HG03575 (cell line): ENCODE results near the gene CYSLTR2.

ENCODE experiments used
- ATAC-seq: cut with Tn5 transposase; IDR thresholded peaks from one replicate; pipeline ENCODE4 v1.9.1; 2021; ENCODE audit not compliant: unreplicated experiment, insufficient number of reproducible peaks, low FRiP score; ENCODE audit errors: extremely low read depth

The CYSLTR2 gene, protein sequence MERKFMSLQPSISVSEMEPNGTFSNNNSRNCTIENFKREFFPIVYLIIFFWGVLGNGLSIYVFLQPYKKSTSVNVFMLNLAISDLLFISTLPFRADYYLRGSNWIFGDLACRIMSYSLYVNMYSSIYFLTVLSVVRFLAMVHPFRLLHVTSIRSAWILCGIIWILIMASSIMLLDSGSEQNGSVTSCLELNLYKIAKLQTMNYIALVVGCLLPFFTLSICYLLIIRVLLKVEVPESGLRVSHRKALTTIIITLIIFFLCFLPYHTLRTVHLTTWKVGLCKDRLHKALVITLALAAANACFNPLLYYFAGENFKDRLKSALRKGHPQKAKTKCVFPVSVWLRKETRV

DNA sequence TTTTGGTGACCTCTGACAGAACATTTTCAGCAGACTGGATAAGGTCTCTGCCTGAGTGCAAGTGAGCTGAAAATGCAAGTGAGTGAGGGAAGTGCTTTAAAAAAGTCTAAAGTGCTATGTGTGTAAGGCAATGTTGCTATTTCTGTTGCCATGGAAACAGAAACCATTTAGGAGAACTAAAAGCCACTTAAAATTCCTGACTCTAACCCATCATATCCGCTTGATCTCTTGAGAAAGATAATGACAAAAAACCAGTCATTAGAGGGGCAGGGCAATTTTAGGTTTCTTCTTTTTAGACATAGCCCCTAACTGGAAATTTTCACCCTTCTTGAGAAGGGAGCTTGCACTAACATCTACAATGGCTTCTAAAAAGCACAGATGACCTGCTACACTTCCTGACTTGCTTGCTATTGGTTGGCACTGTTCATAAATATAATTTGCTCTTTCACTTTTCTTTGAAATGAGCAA is at the start of gene CYSLTR2:
Gene CYSLTR2, plus strand, starts transcription at position 458 of the 468 bp plus-strand sequence. CDS start 52,889 bp downstream, outside the sequence.
- ATAC-seq: no peak

- ATAC-seq: no peak
Measured at GRCh38 chr13:48615049-48615448, 38.7 kb upstream of the CYSLTR2 start.

GRCh38 chr13:48618937-48619336 is 34.8 kb upstream of the CYSLTR2 start:
- no peak for ATAC-seq

- no peak for ATAC-seq
Measured at GRCh38 chr13:48621056-48621455, 32.7 kb upstream of the CYSLTR2 start.

GRCh38 chr13:48624016-48624415 is 29.7 kb upstream of the CYSLTR2 start:
- ATAC-seq: no peak

DNA sequence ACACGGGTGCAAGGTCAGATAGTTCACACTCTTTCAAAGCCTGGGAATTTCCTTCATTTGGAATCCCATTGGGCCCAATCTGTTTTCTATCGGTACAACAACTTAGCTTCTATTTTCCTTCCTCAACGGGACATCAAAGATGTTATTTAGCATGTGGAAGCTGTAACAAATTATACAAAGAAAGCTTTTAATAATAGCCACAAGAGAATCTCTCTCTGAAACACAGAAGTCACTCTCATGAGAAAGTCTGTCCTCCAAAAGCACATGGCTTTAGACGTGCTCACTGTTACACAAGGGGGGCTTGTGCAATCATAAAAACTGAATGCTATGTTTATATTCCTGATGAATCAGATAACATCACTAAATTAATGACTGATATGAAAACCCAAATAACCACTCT is 28.9 kb upstream of the CYSLTR2 start:
- ATAC-seq: no peak

- ATAC-seq: no peak
Measured at GRCh38 chr13:48625413-48626076, 28.2 kb upstream of the CYSLTR2 start.

DNA sequence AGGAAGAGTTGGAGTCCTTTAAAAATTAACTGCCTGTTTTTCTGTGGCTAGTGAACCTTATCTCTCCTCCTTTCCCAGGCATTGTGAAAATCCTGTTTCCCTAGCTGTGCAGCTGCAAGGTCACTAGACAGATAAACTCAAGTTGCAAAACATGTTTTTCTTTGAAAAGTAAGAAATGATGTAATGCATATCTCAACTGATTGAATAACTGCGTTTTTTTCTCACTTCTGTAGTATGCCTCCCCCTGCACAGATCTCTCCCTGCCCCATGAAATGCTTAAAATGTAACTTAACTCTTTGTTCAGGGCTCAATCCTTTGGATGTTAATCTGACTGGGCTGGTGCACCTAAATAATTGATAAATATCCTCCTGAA is 27.7 kb upstream of the CYSLTR2 start:
- no peak for ATAC-seq

DNA sequence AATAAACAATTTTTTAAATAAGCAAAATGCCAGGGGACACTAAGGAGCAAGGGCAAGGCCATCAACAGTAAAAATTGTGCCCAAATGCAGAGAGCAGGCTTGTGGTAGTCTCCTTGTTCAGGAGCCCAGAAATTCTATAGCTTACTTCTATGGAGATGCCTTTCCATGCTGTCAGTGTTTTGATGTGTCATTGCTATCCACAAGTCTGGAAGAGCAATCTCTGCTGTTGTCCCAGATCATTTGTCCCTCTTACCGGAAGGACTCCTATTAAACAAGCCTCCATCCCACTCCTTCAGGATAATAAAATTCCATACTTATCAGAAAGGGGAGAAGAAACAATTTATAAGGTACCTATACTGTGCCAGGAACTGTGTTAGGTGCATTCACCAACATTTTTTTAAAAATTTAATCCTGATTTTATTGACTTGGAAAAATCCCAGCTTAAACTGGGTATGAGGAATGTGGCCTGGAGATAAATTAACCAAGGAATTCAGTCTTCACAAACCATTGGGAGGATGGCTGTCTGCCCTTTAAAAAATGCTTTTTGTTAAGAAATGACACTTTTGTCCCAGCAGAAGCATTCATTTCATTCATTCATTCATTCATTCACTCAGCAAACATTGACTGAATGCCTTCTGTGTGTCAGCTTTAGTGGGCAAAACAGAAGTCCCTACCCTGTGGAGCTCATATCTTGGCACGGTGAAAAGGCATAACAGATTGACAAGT is 26.8 kb upstream of the CYSLTR2 start:
- ATAC-seq: no peak

- ATAC-seq: no peak
Measured at GRCh38 chr13:48629277-48629676, 24.5 kb upstream of the CYSLTR2 start.

DNA sequence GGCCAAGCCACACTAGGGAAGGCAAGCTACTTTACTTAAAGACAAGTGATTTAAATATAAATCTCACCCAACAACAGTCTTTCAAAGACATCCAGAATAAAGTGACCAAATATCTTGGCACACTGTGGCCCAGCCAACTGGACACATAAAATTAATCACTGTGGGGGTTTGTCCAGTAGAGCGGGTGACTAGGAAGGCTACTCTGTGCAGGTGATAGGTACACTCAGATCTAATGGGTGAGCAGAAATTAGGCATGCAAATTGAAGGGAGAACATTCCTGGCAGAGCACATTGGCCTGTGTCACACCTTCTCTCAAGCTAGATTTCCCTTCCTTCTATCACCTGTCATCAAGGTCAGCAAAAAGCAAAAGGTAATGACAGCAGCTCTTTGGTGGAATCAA is 23.4 kb upstream of the CYSLTR2 start:
- no peak for ATAC-seq

- ATAC-seq: no peak
Measured at GRCh38 chr13:48630773-48631172, 23.0 kb upstream of the CYSLTR2 start.

- no peak for ATAC-seq
Measured at GRCh38 chr13:48631441-48631840, 22.3 kb upstream of the CYSLTR2 start.

- no peak for ATAC-seq
Measured at GRCh38 chr13:48633700-48634099, 20.0 kb upstream of the CYSLTR2 start.

- no peak for ATAC-seq
Measured at GRCh38 chr13:48634636-48635035, 19.1 kb upstream of the CYSLTR2 start.

DNA sequence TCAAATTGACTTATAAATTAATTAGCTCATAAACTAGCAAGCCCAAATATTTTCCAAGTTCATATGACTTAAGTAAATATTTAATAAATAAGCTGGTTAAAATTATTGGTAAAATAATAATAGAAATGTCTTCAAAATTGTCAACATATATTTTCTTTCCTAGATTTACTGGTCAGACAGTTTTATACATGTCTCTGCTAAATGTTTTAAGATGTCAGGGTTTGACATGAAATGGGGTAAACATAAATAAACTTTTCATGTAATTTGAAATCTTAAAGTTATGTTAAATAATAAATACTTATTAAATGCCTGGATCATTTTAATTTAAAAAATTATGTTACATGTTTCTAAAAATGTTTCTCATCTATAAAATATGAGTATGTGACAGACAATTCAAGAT is 18.3 kb upstream of the CYSLTR2 start:
- no peak for ATAC-seq

DNA sequence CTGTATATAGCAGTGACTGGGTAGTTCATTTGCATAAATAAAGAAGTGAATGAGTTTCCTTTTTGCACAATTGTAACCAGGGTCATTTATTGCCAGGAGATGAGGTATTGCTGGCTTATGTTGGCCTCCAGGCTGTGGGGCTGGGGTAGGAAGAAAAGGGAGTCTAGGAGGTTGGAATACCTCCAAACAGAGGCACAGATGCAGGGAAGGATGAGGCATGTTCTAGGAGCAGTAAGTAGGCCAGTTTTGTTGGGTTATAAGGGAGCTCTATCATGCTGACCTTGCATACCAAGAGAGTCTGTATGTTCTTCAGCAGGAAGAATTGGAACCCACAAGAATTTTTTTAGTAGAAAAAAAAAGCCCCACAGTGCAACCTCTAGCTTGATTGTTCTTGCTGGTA is 17.2 kb upstream of the CYSLTR2 start:
- no peak for ATAC-seq

DNA sequence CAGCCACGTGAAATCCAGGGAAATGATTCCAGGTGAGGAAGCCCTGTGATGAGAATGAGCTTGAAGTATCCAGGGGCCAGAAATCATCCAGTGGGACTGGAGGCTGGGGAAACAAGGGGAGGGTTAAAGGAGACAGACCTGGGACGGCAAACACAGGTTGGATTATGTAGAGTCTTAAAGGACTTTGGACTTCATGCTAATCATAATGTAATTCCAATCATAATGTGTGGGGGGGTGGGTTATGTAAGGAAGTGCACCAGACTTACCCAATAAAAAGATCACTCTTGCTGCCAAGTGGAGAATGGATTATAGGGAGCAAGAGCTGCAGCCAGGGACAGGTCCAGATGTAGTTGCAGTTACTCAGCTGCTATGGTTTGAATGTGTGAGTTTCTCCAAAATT is 16.1 kb upstream of the CYSLTR2 start:
- ATAC-seq: no peak

DNA sequence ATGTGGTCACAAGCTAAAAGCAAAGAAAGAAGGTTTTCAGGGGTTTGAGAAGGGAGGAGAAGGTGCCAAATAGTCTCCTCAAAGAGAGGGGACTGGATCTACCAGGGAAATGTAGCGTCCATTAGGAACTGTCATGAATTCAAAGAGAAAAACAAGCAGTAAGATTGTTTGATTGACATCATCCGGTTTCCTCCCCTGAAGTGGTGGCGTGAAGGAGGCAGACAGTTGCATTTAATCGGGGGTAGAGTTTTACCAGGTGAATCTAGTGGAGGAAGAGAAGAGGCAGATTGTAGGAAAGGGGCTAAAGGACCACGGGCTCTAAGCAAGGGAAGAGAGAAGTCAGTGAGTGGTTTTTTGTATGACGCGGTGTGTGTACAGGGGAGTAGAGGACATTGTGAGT is 13.0 kb upstream of the CYSLTR2 start:
- ATAC-seq: no peak

DNA sequence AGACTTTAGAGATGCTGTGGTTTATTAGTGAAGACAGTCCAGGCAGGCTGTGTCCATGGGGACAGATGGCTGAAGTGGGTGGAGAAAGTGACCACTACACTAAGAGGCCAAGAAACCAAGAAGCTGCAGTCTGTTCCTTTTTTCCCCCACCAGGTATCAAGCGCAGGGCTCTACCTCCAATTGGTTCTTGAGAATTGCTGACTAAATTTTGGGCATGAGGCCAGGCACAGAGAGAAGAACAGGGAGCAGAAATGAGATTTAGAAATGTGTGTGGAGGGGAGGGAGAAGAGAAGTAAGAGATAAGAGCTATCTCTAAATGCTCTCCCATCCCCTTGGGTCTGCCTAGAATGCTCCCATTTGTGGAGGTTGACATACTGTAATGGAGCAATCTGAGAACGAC is 12.3 kb upstream of the CYSLTR2 start:
- ATAC-seq: no peak
